Measurements from ENCODE around the gene SPSB2. TPM values are rescaled to one million over a fixed set of nuclear protein-coding genes. Genes with fewer than 3 reads are reported as not detected.

The SPSB2 gene
- total and polyA plus RNA-seq, 12 donors, result 2.5 to 24.5 (median 16.0) TPM

- Histone ChIP-seq H3K27me3 (no peaks in the 10 kb centered on the region), H3K27ac (no peak overlapping the region), H3K4me3 (no peak overlapping the region), H3K9me3 (replicated peaks in 1 of 3) (no peaks in the 10 kb centered on the region), H3K4me1 (replicated peaks in 1 of 2) (peaks cover 13 to 24% of the 10 kb centered on the region in 2 donors), H3K36me3 (replicated peaks in 1 of 2) (no peaks in the 10 kb centered on the region)
- intact Hi-C loops (cut with DNase I), result no loop called here
- DNase-seq, result no peak
- WGBS, 4 donors, result 81 to 92% (median 87%) methylated on average over 2 of the region's 2 CpGs
- TF ChIP-seq CTCF (IDR thresholded peaks at IDR 0.05) (no peak), POLR2A (IDR thresholded peaks at IDR 0.05) (no peak)
These were observed 23.7 kb downstream of the SPSB2 start for GRCh38 chr12:6849427-6849826.

GRCh38 chr12:6847676-6848075 is 25.4 kb downstream of the SPSB2 start:
- intact Hi-C loops (cut with DNase I), result no loop called here
- H3K4me3 ChIP-seq, result no peak overlapping the region
- DNase-seq, result no peak

GRCh38 chr12:6846316-6846869 is 26.7 kb downstream of the SPSB2 start:
- DNase-seq, result no peak
- Histone ChIP-seq H3K27ac (no peak overlapping the region), H3K36me3 (replicated peaks in 1 of 2) (no peaks in the 10 kb centered on the region), H3K4me3 (no peak overlapping the region), H3K4me1 (replicated peaks in 1 of 2) (peaks cover 4 to 8% of the 10 kb centered on the region in 2 donors), H3K27me3 (no peaks in the 10 kb centered on the region), H3K9me3 (replicated peaks in 1 of 3) (no peaks in the 10 kb centered on the region)
- TF ChIP-seq CTCF (IDR thresholded peaks at IDR 0.05) (no peak), POLR2A (IDR thresholded peaks at IDR 0.05) (no peak)
- intact Hi-C loops (cut with DNase I), result no loop called here
- 86 to 94% (median 87%) methylated on average over 7 of the region's 7 CpGs for WGBS, 4 donors

More at GRCh38 chr12:6847676-6848075, 25.4 kb downstream of the SPSB2 start:
- Histone ChIP-seq H3K27ac (no peak overlapping the region), H3K36me3 (replicated peaks in 1 of 2) (no peaks in the 10 kb centered on the region), H3K27me3 (no peaks in the 10 kb centered on the region), H3K4me1 (replicated peaks in 1 of 2) (peaks cover 4 to 8% of the 10 kb centered on the region in 2 donors), H3K9me3 (replicated peaks in 1 of 3) (no peaks in the 10 kb centered on the region)
- 93 to 98% (median 96%) methylated on average over 2 of the region's 2 CpGs for WGBS, 4 donors
- TF ChIP-seq POLR2A (IDR thresholded peaks at IDR 0.05), result no peak
- TF ChIP-seq CTCF (IDR thresholded peaks at IDR 0.05), result no peak

- 89 to 93% (median 91%) methylated on average over 16 to 17 of the region's 17 CpGs for WGBS, 4 donors
- Histone ChIP-seq H3K27me3 (no peaks in the 10 kb centered on the region), H3K4me3 (no peak overlapping the region), H3K9me3 (replicated peaks in 1 of 3) (no peaks in the 10 kb centered on the region), H3K27ac (no peak overlapping the region), H3K4me1 (replicated peaks in 1 of 2) (peaks cover 0 to 2% of the 10 kb centered on the region in 2 donors), H3K36me3 (replicated peaks in 1 of 2) (no peaks in the 10 kb centered on the region)
- no peak for TF ChIP-seq CTCF (IDR thresholded peaks at IDR 0.05)
- no peak for TF ChIP-seq POLR2A (IDR thresholded peaks at IDR 0.05)
- DNase-seq, result no peak
- intact Hi-C loops (cut with DNase I), result no loop called here
These were observed 27.7 kb downstream of the SPSB2 start for GRCh38 chr12:6845395-6845794.

Measured in adrenal gland (tissue), 12 donors.